HG02973 (cell line): ENCODE results near the gene LPCAT3.
A peak's percentile ranks its signal among the peaks of the same experiment; 100 is the strongest.
"Not testable (repeated sequence)": the region's sequence is repeated elsewhere in the genome, so short reads cannot be mapped to it uniquely, and the experiment has no call there.

Source experiments
- ATAC-seq: cut with Tn5 transposase; IDR thresholded peaks from one replicate; pipeline ENCODE4 v1.9.1; 2021; ENCODE audit warnings: moderate library complexity; ENCODE audit not compliant: unreplicated experiment

LPCAT3 gene, protein sequence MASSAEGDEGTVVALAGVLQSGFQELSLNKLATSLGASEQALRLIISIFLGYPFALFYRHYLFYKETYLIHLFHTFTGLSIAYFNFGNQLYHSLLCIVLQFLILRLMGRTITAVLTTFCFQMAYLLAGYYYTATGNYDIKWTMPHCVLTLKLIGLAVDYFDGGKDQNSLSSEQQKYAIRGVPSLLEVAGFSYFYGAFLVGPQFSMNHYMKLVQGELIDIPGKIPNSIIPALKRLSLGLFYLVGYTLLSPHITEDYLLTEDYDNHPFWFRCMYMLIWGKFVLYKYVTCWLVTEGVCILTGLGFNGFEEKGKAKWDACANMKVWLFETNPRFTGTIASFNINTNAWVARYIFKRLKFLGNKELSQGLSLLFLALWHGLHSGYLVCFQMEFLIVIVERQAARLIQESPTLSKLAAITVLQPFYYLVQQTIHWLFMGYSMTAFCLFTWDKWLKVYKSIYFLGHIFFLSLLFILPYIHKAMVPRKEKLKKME

GRCh38 chr12:7018350-7019042 lies at the start of gene LPCAT3:
Gene LPCAT3, minus strand, starts transcription at chr12:7018476. Its CDS starts 52 bp downstream, at chr12:7018424.
- ATAC-seq, result peak; percentile 90

GRCh38 chr12:7067096-7067495 lies 48.8 kb upstream of the LPCAT3 start:
- ATAC-seq, result no peak

DNA sequence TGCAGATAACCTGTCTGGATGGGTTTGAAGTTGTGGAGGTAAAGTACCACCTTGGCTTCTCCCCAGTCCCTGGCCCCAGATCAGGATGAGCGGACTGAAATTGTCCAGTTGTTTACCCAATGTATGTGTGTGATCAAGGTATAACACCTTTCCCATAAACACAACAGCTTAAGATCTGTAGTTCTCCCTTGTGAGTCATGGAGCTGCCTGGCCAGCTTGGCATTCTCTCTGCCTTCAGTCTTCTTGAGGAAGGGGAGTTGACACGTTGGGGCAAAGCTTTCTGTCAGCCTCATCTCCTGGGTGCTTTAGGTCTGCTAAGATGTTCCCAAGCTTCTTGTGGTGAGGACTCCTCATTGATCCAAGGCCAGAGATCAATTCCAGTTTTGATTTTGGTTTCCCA lies 48.3 kb upstream of the LPCAT3 start:
- ATAC-seq, result no peak

- ATAC-seq, result no peak
Observed at GRCh38 chr12:7065073-7065623, 46.9 kb upstream of the LPCAT3 start.

DNA sequence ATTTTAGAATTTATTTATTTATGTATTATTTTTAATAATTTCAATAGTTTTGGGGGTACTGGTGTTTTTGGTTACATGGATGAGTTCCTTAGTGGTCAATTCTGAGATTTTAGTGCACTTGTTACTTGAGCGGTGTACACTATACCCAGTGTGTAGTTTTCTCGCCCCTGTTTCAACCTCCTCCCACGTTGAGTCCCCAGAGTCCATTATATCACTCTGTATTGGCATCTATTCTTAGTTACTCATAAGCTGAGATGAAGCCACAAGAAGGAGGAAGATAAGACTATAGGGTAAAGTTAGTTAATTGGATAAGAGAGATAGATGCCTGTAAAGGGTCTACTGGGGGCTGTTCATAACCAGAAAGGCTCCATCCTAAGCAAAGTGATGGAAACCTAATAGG lies 46.2 kb upstream of the LPCAT3 start:
- ATAC-seq, result no peak

- no peak for ATAC-seq
Observed at GRCh38 chr12:7061596-7061995, 43.3 kb upstream of the LPCAT3 start.

GRCh38 chr12:7061138-7061537 lies 42.9 kb upstream of the LPCAT3 start:
- no peak for ATAC-seq

DNA sequence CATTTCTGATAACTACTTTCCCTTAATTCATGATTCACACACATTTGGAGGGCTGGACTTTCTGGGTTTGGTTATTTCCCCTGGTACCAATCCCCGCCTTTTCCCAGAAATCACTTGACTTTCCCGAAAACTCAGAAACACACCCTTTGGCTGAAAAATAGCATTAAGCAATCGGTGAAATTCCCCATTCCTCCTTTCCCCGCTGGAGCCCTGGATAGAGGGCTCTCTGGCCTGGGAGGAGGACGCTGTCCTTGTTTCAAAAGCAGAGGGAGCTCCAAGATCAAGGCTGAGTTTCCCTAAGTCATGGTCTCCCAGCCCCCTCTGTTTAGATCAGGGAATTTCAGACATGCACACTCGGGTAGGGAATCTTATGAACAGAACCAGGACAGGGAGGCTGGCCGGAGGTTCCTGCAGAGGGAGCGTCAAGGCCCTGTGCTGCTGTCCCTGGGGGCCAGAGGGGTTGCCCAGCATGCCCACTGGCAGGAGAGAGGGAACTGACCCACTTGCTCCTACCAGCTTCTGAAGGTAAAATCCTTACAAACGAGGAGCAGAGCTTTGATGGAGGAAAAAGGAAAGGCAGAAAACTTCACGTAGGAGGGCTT lies 42.2 kb upstream of the LPCAT3 start, which contains the start of gene C1S:
Gene C1S, plus strand, starts transcription at position 366 of the 602 bp plus-strand sequence. CDS start 1,195 bp downstream, outside the sequence.
- ATAC-seq, result no peak

DNA sequence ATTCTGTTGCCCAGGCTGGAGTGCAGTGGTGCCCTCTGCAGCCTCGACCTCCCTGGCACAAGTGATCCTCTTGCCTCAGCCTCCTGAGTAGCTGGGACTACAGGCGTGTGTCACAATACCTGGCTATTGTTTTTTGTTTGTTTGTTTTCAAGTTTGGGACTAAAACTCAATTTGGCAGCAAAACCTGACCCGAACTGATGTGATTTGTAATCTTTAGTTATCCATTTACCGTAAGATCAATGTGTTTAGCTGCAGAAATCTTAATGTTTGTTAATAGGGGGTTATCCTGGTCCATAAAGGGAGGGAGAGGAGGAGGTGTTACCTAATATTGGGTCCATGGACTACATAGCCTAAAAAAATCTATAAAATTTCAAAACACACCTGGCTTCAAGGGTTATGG lies 41.5 kb upstream of the LPCAT3 start:
- ATAC-seq, result no peak

GRCh38 chr12:7058850-7059395 lies 40.6 kb upstream of the LPCAT3 start:
- ATAC-seq, result no peak

GRCh38 chr12:7058163-7058845 lies 40.0 kb upstream of the LPCAT3 start:
- ATAC-seq, result no peak

GRCh38 chr12:7055736-7056135 lies 37.5 kb upstream of the LPCAT3 start:
- not testable (repeated sequence) for ATAC-seq

DNA sequence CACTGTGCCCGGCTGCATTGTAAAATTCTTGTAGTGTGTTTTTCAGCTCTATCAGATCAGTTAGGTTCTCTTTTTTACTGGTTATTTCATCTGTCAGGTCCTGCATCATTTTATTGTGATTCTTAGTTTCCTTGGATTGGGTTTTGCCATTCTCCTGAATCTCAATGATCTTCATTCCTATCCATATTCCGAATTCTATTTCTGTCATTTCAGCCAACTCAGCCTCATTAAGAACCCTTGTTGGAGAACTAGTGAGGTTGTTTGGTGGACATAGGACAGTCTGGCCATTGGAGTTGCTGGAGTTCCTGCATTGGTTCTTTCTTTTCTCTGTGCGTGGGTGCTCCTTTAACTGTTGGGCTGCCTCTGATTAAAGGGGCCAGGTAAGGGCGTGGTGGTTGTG lies 36.6 kb upstream of the LPCAT3 start:
- no peak for ATAC-seq

- ATAC-seq, result not testable (repeated sequence)
Observed at GRCh38 chr12:7049973-7050372, 31.7 kb upstream of the LPCAT3 start.

DNA sequence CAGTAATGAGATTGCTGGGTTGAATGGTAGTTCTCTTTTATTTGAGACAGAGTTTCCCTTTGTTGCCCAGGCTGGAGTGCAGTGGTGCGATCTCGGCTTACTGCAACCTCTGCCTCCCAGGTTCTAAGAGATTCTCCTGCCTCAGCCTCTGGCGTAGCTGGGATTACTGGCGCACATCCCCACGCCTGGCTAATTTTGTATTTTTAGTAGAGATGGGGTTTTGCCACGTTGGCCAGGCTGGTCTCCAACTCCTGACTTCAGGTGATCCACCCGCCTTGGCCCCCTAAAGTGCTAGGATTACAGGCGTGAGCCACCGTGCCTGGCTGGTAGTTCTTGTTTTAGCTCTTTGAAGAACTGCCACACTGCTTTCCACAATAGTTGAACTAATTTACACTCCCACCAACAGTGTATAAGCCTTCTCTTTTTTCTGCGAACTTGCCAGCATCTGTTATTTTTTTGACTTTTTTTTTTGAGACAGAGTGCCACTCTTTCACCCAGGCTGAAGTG lies 31.2 kb upstream of the LPCAT3 start:
- not testable (repeated sequence) for ATAC-seq

GRCh38 chr12:7047306-7047705 lies 29.0 kb upstream of the LPCAT3 start:
- no peak for ATAC-seq

- no peak for ATAC-seq
Observed at GRCh38 chr12:7046383-7047105, 28.3 kb upstream of the LPCAT3 start.

- ATAC-seq, result no peak
Observed at GRCh38 chr12:7045913-7046312, 27.6 kb upstream of the LPCAT3 start.

DNA sequence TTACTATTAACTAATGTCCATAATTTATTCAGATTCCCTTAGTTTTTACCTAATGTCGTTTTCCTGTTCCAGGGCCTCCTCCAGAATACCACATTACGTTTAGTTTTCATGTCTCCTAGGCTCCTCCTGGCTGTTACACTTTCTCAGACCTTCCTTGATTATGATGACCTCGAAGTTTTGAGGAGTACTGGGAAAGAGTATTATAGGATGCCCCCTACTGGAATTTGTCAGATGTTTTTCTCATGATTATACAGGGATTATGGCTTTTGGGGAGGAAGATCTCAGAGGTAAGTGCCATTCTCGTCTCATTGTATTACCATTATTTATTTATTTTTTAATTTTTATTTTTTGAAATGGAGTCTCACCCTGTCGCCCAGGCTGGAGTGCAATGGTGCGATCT lies 24.6 kb upstream of the LPCAT3 start:
- no peak for ATAC-seq

- no peak for ATAC-seq
Observed at GRCh38 chr12:7039403-7039802, 21.1 kb upstream of the LPCAT3 start.
